NCI-H1048 (cell line): ENCODE data around the gene ACOX3.

ENCODE experiments used
- DNase-seq: peaks from one replicate; lab custom pipeline; 2025; lab: John Stamatoyannopoulos, UW

Gene ACOX3

DNA sequence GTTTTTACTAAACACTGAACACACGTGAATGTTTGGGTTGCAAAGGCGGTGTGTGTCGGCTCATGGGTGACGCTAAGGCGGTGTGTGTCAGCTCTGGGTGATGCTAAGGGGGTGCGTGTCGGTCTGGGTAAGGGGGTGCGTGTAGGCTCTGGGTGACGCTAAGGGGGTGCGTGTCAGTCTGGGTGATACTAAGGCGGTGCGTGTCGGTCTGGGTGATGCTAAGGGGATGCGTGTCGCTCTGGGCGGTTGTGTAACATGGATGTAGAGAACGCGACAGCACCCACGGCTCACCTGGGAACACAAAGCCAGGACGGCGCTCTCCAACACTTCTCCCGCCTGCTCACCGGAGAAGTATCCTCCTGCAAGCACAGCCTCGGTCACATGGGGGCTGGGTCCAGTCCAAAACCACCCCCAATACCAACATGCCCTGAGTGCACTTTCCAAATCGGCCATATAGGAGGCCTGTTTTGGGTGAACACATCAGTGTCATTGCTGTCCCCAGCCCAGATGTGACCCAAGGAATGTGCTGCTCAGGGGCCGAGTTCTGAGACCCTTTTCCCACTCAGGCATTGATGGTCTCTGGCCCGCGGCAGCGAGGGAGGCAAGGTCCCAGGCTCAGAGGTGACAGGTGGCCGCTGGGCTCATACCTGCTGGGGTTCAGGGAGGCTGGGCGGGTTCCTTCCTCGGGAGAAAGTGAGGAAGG is 67.1 kb downstream of the ACOX3 start:
- DNase-seq = no peak

DNA sequence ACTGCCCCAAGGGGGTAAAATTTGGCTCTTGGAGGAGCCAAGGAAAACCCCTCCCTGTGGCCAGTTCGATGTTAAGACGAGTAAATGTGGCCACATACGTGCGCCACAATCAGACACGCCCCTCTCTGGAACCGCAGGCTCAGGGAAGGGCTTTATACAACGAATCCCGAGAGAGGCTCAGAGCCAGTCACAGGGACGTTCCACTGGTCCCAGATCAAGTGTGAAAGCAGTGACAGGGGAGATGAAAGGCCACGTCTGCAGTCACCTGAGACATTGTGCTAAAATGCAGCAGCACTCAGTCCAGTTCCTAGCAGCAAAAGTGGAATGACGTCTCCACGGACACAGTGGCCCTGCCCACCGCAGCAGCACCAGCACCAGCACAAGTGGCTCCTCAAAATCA is 68.0 kb downstream of the ACOX3 start:
- DNase-seq = no peak

DNA sequence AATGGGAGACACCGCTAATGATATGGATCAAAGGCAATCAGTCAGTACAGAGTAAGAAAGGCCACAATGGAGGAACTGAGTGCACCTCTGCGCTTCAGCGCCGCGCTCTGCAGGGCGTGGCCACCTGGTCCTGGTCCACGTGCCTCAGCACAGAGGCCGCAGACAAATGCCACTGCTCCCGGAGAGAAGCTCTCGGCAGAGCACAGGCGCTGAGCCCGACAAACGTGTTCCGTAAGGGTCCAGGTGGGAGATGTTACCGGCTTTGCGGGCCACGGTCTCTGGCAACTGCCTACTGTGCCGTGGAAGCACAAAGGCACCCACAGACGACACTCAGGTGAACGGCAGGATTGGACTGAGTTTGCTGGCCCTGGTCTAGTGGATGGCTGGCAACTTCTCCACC is 68.9 kb downstream of the ACOX3 start:
- DNase-seq = no peak

DNA sequence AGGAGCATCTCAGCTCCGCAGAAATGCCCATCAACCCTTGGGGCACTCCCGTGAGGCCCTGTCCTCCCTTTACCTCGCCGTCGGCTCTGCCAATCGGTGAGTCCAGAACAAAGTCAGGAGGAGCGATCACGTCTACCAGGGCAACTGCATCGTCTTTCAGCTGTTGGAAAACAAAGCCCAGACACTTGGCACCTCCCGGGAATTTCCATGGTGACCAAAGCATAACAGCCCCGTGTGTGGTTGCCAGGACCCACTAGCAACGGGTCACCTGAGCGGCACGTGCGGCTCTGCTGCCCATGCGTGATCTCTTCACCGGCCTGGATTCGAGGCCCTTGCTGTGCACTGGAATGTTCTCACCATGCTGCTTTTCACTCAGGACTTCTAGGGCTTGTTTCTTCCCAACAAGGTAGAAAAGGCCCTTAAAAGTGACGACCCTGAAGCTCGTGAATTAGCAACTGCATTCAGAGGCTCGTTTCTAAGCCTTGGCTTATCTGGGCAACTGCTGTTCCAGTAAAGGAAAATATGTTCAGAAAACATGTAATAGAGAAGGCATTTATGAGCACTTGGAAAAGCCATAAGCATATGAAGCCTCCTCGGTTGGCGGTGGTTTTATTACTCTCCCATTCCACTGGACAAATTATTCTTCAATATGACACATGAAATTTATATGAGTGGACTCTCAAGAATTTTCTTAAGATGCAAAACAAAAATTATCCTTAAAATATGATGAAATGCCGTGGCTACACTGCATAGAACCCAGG is 69.5 kb downstream of the ACOX3 start:
- no peak for DNase-seq

DNA sequence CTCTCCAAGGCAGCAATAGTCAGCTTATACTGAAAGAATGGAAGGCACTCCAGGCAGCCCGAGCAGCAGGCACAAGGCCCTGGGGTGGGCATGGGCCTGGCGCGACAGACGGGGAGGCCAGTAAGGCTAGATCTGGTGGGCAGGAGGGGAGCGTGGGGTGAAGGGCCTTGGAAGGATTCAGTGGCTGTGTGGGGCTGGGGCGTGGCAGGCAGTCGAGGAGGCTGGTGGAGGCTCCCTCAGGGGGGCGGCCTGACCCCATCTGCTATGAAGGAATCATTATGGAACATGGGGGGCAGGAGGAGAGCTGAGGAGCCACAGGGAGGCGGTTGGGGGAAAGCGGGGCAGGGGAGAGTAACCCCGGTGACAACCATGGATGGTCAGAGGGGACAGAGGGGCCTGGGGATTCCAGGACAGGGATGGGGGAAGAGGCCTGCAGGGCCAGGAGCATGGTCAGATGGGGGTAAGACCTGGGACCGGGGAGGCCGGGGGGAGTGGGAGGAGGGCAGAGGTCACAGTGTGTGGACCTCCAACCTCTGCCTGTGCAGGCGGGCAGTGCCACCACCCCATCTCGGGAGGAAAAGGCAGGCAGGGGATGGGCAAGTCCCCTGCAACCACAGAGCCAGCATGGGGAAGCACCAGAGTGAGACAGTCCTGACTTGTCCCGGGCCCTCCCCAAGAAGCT is 70.3 kb downstream of the ACOX3 start:
- DNase-seq = no peak

DNA sequence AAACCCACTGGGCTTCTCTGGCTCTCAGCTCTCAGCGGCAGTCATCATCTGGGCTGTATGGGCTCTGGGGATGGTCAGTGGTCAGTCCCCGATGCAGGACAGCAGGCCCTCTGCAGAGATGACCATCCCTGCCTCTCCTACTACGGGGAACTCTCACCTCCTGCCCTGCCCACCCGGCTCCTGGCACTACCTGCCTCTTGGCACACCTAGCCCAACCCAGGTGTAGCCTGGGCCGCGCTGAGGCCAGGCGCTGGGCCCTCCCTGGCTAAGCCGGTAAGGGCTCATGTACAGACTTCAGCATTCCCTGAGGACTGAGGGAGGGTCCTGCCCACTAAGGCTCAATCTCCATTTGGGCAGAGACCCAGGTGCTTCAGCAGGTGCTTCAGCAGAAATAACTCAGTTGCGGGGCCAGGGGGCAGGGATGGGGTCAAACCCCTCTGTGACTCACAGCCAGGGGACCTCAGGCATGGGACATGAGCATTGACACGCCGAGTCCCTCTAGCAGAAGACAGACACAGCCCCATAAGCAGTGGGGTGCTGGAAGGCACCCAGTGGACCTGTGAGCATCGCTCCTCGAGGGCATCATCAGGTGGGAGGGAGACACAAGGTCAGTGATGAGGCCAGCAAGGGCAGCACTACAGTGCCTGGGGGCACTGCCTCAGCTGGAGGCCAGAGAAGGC is 71.0 kb downstream of the ACOX3 start:
- no peak for DNase-seq

DNA sequence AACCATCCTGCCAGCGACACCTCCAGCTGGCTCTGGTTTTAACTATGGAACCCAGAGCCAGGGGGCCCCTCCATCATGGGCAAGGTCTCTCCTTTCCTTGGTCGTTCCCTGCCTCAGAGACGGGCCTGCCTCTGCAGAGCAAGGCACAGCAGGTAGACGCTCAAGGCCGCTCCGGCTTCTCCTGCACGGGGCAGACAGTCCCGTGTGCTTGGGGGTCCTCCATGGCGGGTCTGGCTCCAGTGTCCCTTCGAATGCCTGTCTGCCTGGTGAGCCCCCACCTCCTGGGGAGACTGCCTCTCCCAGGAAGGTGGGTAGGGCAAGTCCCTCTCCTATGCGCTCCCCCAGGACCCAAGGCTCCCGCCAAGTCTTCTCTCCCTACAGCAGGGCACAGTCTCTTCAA is 71.5 kb downstream of the ACOX3 start:
- no peak for DNase-seq

DNA sequence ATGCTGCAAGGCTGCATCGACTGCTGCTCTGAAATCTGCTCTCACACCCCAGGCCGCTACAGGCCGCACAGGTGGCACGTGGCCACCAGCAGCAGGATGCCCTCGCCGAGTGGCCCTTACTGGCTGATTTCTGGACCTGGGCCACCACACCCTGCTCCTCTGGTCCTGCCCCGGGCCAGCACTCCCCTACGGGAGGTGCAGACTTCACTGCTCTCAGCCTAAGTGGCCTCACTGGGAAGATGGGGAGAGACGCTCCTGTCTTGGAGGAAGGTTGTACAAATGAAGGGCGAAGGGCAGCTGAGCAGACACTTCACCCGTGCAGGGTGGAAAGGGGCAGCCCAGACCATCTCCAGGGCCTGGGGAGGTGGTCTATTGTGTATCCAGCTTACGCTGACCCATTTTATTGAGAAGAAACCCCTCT is 72.5 kb downstream of the ACOX3 start:
- DNase-seq = no peak

DNA sequence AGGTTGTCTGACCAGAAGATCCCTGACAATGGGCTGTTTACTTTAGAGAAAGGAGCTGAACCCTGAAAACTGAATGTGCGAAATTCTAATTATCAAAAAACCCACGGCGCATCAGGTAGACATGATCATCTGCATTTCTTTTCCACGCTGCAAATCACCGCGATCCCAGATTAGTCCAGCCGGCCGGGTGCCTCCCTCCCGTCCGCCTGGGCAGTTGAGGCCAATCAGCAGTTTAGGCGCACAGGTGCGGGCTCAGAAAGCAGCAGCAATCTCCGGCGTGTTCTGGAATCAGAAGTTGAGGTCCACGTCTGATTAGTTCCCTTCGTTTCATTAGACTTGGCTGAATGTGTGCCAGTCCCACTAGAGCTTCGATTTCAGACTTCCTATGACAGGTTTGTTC is 73.9 kb downstream of the ACOX3 start:
- DNase-seq = no peak

DNA sequence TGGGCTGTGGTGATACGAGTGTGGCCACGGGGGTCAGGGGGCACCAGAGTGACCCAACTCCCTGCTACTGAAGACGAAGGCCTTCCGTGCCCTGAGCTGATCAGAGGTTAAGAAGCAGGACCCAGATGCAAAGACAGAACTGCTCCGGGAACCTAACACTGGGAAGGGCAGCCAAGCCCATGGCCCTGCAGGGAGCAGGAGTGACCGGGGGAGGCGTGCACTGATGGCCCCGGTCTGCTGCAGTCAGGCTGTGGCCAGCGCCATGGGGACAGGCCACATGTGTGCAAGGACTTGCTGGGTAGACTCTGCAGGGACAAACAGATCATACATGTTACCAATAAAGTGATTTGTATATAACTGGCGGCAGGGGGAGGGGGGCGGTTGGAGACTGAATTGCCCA is 74.6 kb downstream of the ACOX3 start:
- no peak for DNase-seq

DNA sequence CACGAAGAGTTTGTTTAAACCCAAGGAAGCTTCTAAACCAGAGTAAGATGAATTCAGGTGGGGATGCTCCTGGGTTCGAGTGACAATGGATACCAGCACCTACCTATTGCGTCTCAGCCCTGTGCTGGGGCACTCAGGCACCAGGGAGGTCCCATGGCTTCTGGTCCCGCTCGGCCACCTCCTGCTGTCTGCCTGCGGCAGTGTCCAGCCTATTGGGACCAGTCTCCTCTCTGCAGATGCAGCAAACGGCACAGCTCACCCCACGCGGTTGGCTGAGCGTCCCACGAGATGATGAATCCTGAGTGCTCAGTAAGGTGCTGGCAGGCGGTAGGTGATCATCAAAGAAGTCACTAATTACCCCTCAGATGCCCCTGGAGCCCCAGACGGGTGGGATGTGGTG is 75.2 kb downstream of the ACOX3 start:
- DNase-seq = no peak

DNA sequence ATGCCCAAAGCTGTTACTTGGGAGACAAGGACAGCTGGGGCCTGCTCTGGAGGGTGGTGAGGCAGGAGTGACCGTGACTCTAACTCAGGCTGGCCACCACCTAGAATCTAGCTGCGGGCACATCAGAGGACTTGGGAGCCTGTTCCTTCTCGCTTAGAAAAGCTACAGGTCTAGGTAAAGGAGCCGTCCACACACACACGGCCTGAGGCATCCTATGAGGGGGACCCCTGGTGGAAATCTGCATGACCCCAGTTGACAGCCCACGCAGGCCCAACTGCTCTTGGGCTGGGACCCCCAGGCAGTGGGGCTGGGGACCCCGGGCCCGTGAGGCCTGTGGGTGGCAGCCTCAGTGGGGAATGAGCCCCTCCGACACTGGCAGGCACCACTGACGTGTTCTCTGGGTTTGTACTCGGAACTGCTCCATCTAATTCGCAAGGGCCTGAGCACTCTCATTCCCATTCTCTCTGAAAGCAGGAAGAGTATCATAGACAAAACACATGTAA is 75.6 kb downstream of the ACOX3 start:
- DNase-seq = no peak

DNA sequence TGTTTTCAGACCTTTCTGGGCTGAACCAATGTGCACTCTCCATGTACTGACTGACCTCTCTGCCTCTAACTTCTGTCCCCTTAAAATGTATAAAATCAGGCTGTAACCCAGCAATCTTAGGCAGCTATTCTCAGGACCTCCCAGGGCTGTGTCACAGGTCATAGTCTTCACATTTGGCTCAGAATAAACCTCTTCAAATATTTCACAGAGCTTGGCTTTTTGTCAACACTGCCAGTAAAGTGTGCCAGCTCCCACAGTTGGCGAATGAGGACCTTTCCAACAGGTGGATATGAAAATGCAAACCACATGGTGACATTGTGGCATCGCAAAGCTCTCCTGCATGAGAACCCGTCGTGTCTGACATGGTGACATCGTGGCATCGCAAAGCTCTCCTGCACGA is 76.4 kb downstream of the ACOX3 start:
- no peak for DNase-seq

DNA sequence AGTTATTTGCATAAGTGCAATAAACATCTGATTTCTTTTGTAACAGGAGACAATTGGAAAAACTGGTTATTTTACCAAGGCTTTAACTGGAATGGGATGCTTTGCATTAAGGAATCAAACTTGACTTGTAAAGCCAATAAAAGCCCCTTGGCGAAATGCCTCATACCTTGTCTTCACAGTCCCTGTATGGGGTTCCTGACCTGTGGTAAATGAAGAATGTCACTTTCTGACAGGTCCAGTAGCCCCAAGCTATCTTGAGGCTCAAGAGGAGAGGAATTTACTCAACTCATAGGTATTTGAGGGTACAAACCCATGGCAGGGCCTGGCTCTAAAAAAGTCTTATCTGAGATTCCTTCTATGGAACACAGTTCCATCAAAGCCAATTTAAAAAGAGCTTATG is 78.0 kb downstream of the ACOX3 start:
- no peak for DNase-seq

DNA sequence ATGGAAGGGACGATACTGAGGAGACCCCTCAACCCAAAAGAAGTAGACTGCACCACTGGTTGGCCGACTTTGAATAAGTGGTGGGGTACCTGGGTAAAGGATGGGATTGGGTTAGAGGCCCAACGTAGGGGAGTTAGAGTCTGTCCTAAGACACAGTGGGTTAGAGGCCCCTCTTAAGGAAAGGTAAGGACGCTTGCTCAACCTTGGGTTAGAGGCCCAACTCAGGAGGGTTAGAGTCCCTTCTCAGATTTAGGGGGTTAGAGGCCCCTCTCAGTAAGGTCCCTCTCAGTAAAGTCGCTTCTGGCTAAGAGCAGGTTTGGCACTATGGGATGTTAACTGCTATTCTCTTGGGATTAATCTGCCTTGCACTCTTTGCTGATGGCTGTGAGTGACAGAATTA is 81.3 kb downstream of the ACOX3 start:
- no peak for DNase-seq

DNA sequence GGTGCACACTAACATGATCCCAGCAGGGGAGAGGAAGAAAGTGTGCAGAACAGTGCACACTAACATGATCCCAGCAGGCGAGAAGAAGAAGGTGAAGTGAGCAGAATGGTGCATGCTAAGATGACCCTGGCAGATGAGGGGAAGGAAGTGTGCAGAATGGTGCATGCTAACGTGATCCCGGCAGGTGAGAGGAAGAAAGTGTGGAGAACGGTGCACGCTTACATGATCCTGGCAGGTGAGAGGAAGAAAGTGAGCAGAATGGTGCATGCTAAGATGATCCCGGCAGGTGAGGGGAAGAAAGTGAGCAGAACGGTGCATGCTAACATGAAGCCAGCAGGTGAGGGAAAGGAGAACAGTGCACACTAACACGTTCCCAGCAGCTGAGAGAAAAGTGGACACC is 83.7 kb downstream of the ACOX3 start:
- DNase-seq = no peak

DNA sequence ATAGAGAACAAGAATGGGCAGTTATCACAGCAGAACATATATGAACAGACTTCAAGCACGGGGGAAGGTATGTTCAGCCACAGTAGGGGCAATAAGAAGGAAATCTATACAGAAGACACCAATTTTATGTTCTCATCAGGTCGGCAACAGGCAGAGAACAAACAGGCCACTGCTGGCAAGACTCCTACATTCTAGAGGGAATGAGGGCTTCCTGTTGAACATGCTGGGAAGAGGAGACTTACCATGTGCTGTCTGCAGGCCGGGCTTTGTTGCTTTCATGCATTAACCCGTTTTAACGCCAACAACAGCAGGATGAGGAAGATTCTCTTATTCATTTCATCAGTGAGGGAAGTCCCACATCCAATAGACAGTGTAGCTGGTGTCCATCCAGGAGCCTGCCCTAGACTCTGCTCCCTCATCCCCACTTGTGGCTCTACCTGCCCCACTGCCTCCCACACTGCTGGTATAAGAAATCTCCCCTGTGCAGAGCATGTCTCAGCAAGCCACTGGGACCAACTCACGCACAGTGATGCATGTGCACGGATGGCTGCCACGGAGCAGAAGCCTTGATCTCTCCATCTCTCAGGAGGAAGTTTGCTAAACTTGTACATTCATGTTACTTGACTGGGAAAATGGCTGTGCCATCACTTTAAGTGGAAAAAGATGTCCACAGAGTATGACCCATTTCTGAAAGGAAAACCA is 84.5 kb downstream of the ACOX3 start:
- no peak for DNase-seq

DNA sequence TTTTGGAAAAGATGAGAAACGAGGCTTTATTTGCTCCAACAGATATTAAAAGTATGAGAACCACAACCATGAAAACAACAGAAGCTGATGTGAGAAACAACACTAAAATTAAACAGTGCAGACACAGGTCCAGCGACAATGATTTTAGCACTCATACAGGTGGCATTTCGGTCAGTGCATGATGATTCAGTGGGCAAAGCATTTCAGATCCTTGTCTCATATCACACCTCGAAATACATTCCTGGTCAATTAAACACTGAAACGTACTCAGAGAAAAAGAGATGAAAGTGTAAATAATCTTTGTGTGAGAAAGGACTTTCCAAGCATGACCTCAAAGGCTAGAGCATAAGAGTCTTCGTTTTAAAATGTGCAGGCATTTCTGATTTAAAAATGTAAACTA is 85.2 kb downstream of the ACOX3 start:
- no peak for DNase-seq

DNA sequence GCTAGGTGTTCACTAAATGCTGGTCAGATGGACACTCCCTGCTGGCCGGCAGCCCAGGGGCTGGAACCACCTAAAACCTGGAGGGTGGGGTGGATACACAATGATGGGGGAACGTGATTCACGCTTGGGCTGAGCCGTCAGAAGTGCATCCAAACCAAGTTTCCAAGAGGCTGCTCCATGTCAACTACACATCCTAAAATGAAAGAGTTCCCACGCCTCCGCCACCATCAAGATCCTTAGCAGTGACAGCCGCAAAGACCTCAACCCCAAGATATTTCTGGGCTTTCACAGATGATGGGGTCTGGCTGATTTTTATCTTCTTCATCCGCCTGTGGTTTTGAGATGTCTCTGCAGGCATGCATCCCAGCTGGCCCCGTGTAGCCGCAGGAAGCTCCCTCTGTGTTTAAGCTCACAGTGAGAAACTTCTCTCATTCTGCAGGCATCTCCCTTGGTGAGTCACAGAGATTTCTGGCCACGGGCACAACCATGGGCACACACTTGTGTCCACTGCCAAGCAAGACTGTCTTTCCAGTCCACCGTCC is 86.5 kb downstream of the ACOX3 start:
- no peak for DNase-seq

DNA sequence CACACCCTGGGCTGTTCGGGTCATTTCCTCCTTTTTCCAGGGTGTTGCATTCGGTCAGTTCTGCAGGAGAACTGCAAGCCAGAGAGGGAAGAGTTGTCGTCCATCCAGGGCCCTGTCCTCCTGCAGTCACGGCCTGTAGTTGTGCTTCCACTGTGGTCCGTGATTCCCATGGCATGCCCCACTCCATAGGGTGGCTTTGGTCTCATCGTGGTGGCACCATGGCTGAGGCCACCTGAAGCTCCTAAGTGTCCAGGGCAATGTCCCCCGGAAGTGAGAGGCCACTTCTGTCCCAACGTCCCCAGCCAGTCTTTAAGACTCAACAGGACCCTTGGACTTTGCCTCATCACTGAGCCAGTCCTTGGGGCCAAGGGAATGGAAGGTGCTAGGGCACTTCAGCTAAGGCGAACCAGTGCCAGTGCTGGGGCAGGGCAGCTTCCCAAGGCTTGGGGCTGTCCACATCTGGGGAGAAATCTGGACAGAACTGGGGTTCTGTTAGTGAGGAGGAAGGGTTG is 87.3 kb downstream of the ACOX3 start:
- DNase-seq = no peak
